AG10803 (cell line): ENCODE measurements around the gene NSL1.

ENCODE experiments used
- DNase-seq: peaks from one replicate; pipeline ENCODE4 v3.0.0; 2010; ENCODE audit warnings: low read depth
- H3K4me3 ChIP-seq: 2 replicates; pipeline ENCODE4 v1.5.1; 2011; ENCODE audit warnings: mild to moderate bottlenecking, low read length, control low read depth
- TF ChIP-seq, protein P1 (sequence below): conservative IDR thresholded peaks from 2 replicates; pipeline ENCODE4 v1.5.1; 2011; ENCODE audit warnings: mild to moderate bottlenecking, low read length, control low read depth, inconsistent platforms

The NSL1 gene

GRCh38 chr1:212702672-212703071 lies 88.9 kb downstream of the NSL1 start:
- DNase-seq: no peak
- no peak overlapping the region for H3K4me3 ChIP-seq
- TF ChIP-seq, protein P1, sequence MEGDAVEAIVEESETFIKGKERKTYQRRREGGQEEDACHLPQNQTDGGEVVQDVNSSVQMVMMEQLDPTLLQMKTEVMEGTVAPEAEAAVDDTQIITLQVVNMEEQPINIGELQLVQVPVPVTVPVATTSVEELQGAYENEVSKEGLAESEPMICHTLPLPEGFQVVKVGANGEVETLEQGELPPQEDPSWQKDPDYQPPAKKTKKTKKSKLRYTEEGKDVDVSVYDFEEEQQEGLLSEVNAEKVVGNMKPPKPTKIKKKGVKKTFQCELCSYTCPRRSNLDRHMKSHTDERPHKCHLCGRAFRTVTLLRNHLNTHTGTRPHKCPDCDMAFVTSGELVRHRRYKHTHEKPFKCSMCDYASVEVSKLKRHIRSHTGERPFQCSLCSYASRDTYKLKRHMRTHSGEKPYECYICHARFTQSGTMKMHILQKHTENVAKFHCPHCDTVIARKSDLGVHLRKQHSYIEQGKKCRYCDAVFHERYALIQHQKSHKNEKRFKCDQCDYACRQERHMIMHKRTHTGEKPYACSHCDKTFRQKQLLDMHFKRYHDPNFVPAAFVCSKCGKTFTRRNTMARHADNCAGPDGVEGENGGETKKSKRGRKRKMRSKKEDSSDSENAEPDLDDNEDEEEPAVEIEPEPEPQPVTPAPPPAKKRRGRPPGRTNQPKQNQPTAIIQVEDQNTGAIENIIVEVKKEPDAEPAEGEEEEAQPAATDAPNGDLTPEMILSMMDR: no peak

DNA sequence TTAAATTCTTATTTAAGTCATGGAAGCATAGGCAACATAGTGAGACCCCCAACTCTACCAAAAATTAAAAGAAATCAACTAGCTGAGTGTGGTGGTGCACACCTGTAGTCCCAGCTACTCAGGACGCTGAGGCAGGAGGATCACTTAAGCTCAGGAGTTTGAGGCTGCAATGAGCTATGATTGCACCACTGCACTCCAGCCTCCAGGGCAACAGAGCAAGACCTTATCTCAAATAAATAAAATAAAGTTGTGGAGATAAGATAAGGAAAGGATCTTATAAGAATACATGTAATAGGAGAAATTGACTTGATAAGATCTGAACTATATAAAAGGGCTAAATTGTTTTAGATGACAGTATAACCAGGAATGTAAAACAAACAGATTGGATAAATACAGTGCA lies 89.7 kb downstream of the NSL1 start:
- no peak overlapping the region for H3K4me3 ChIP-seq
- TF ChIP-seq, protein P1: no peak
- no peak for DNase-seq

DNA sequence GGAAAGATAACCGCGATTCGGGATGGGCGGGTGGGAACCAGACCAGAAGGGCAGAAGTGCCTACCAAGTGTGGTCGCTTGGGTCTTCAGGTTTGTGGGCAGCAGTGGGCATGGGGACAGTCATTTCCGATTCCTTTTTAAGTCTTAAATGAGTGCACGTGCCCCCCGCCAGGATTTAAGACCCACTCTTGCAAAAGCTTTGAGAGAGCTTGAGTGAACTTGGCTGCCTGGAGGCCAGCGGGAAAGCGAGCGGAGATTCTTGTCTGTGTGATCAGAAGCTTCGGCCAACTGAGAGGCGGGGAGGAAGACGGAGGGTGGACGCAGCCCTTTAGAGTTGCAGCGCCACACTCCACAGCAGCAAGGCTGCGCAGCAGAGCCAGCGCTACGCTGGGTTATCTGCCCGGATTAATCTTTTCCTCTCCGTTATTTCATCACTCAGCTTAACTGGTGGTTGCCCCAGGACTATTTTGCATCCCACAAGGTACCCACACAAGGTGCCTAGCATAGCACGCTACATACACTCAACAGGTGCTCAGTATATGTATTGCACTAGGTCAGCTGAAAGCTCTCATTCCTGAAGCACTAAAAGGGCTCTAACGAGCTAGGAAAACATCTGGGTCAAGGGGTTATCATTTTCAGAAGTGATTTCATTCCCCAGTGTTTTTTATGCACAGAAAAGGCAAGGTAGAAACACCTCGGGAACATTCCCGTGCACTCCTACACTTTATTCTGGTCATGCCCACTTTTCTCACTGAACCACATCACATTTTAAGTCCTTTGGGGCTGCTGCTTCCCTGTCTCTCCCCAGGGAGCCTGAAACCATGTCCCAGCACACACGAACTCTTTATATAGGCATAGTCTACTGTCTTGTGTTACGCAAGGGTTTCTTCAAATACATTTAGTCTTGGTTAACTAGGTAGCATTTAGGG lies 90.4 kb downstream of the NSL1 start:
- DNase-seq: peak; percentile 39
- H3K4me3 ChIP-seq: peak overlapping the region; percentile 52
- TF ChIP-seq, protein P1: peak; percentile 27; the same call in 1 of the 2 replicates

GRCh38 chr1:212700223-212700891 lies 91.2 kb downstream of the NSL1 start:
- peak overlapping the region; percentile 52 for H3K4me3 ChIP-seq
- DNase-seq: no peak

GRCh38 chr1:212699625-212700222 lies 91.9 kb downstream of the NSL1 start, which contains the start of gene BATF3:
Gene BATF3 (minus strand): TSS chr1:212699840. CDS start chr1:212699762, 78 bp downstream.
- peak; percentile 11 for DNase-seq
- H3K4me3 ChIP-seq: peak within 1 kb of the TSS; percentile 54
- TF ChIP-seq, protein P1: no peak

More at GRCh38 chr1:212700223-212700891, 91.2 kb downstream of the NSL1 start:
- TF ChIP-seq, protein P1: no peak

GRCh38 chr1:212699104-212699624 lies 92.4 kb downstream of the NSL1 start:
- peak overlapping the region; percentile 54 for H3K4me3 ChIP-seq
- peak; percentile 16 for DNase-seq
- TF ChIP-seq, protein P1: peak; percentile 45
